ENCODE data around the gene KDM6A. TPM values are rescaled to one million over a fixed set of nuclear protein-coding genes. Genes with fewer than 3 reads are reported as not detected.

KDM6A gene
- total and polyA plus RNA-seq, 9 of the 15 experiments (the other 6 are each of a cell fraction or from before 2014, with no cell fraction given): 8.4 to 34.3 (median 22.9) TPM

- no TSS peak for BruUV-seq (replicated peaks)
- DNase-seq (ENCODE audit: extremely low read depth in 1 of 4, low spot score in 3 of 4) (no peak), ATAC-seq (no peak), FAIRE-seq (no peak)
- H3K27ac ChIP-seq (ENCODE audit: extremely low read depth, low read depth, low read length): no peak overlapping the region
- no peak overlapping the region for H3K4me2 ChIP-seq (ENCODE audit: insufficient read depth, low read length)
- intact Hi-C loops (cut with micrococcal nuclease): no loop called here
- WGBS (ENCODE audit: insufficient coverage, low coverage, missing lambda C conversion rate): 100% methylated on average over 1 of the region's 1 CpG
- ChIA-PET POLR2A (no interaction called here), CTCF (ENCODE audit: low intra/inter-chr PET ratio) (no interaction called here)
- in situ Hi-C loops (cut with MboI): no loop called here
- H3K4me3 ChIP-seq: no peak overlapping the region
- H3K79me2 ChIP-seq (ENCODE audit: control insufficient read depth, insufficient read depth, low read length): peaks cover 60% of the 10 kb centered on the region
- 0 out of 3 replicates have a peak, but pooled peaks cover 3% of the 10 kb centered on the region for H3K36me3 ChIP-seq (ENCODE audit: control insufficient read depth, insufficient read depth, low read length)
- peaks cover 0 to 3% of the 10 kb centered on the region in 2 experiments; a peak in 3 of 5 replicates for H3K4me1 ChIP-seq (replicated peaks in 1 of 2; ENCODE audit: control insufficient read depth in 2 of 2, insufficient read depth in 2 of 2, low read length in 2 of 2)
- no peak overlapping the region for H3K9ac ChIP-seq (ENCODE audit: insufficient read depth in 1 of 2, low read depth in 2 of 2, low read length in 2 of 2)
- H3K27me3 ChIP-seq (ENCODE audit: control insufficient read depth in 2 of 2, insufficient read depth in 2 of 2, low read length in 2 of 2): no peaks in the 10 kb centered on the region
- no peaks in the 10 kb centered on the region for H4K20me1 ChIP-seq (replicated peaks; ENCODE audit: control insufficient read depth, insufficient read depth, low read length)
- no peak overlapping the region for H2AFZ ChIP-seq (ENCODE audit: low read depth, low read length)
- no peaks in the 10 kb centered on the region for H3K9me1 ChIP-seq (ENCODE audit: control insufficient read depth, insufficient read depth, low read length)
- H3K9me3 ChIP-seq (replicated peaks; ENCODE audit: control insufficient read depth, insufficient read depth, low read depth, low read length): no peaks in the 10 kb centered on the region
- no peak for TF ChIP-seq ZBTB2 (IDR thresholded peaks at IDR 0.05)
- 0 out of 2 replicates have a peak, but pooled peaks have one; percentile 15 for TF ChIP-seq ZNF121 (CRISPR knock-in tag; conservative IDR thresholded peaks at IDR 0.05)
These were observed 138.6 kb downstream of the KDM6A start for GRCh38 chrX:45011597-45011996.

GRCh38 chrX:45017946-45018345, 145.0 kb downstream of the KDM6A start:
- H3K9ac ChIP-seq (ENCODE audit: insufficient read depth in 1 of 2, low read depth in 2 of 2, low read length in 2 of 2): no peak overlapping the region
- ChIA-PET POLR2A (no interaction called here), CTCF (ENCODE audit: low intra/inter-chr PET ratio) (no interaction called here)
- no TSS peak for BruUV-seq (replicated peaks)
- H3K27ac ChIP-seq (ENCODE audit: extremely low read depth, low read depth, low read length): no peak overlapping the region
- H2AFZ ChIP-seq (ENCODE audit: low read depth, low read length): no peak overlapping the region
- no peak for FAIRE-seq
- TF ChIP-seq ETS1 (conservative IDR thresholded peaks at IDR 0.05; ENCODE audit: control insufficient read depth, low read depth, low read length) (no peak), ZNF445 (CRISPR knock-in tag; IDR thresholded peaks at IDR 0.05; ENCODE audit: low read depth) (no peak)
- H3K9me1 ChIP-seq (ENCODE audit: control insufficient read depth, insufficient read depth, low read length): no peaks in the 10 kb centered on the region
- H4K20me1 ChIP-seq (replicated peaks; ENCODE audit: control insufficient read depth, insufficient read depth, low read length): no peaks in the 10 kb centered on the region
- no peak overlapping the region for H3K4me3 ChIP-seq
- ATAC-seq: no peak
- DNase-seq (ENCODE audit: extremely low read depth in 1 of 4, low spot score in 3 of 4): no peak
- 38% methylated on average over 3 of the region's 3 CpGs for WGBS (ENCODE audit: insufficient coverage, low coverage, missing lambda C conversion rate)
- in situ Hi-C loops (cut with MboI) (no loop called here), intact Hi-C loops (cut with micrococcal nuclease) (no loop called here)
- no peaks in the 10 kb centered on the region for H3K9me3 ChIP-seq (replicated peaks; ENCODE audit: control insufficient read depth, insufficient read depth, low read depth, low read length)
- peaks cover 79% of the 10 kb centered on the region for H3K79me2 ChIP-seq (ENCODE audit: control insufficient read depth, insufficient read depth, low read length)
- no peak overlapping the region for H3K4me2 ChIP-seq (ENCODE audit: insufficient read depth, low read length)
- peaks cover 2 to 19% of the 10 kb centered on the region in 2 experiments; a peak in 2 of 5 replicates for H3K4me1 ChIP-seq (replicated peaks in 1 of 2; ENCODE audit: control insufficient read depth in 2 of 2, insufficient read depth in 2 of 2, low read length in 2 of 2)
- H3K27me3 ChIP-seq (ENCODE audit: control insufficient read depth in 2 of 2, insufficient read depth in 2 of 2, low read length in 2 of 2): no peaks in the 10 kb centered on the region
- H3K36me3 ChIP-seq (ENCODE audit: control insufficient read depth, insufficient read depth, low read length): no peaks in the 10 kb centered on the region; the same call in 2 of the 3 replicates
